AG09319 (cell line): ENCODE measurements around the gene MICAL1.

ENCODE experiments used
- DNase-seq: peaks from one replicate; pipeline ENCODE4 v3.0.0-alpha.2; 2010; ENCODE audit warnings: low read depth; ENCODE audit errors: extremely low read depth
- TF ChIP-seq, protein P1 (sequence below): IDR thresholded peaks from 2 replicates; pipeline ENCODE4 v1.5.1; 2011; ENCODE audit warnings: low read depth, mild to moderate bottlenecking, inconsistent platforms, low read length, moderate library complexity

The MICAL1 gene

DNA sequence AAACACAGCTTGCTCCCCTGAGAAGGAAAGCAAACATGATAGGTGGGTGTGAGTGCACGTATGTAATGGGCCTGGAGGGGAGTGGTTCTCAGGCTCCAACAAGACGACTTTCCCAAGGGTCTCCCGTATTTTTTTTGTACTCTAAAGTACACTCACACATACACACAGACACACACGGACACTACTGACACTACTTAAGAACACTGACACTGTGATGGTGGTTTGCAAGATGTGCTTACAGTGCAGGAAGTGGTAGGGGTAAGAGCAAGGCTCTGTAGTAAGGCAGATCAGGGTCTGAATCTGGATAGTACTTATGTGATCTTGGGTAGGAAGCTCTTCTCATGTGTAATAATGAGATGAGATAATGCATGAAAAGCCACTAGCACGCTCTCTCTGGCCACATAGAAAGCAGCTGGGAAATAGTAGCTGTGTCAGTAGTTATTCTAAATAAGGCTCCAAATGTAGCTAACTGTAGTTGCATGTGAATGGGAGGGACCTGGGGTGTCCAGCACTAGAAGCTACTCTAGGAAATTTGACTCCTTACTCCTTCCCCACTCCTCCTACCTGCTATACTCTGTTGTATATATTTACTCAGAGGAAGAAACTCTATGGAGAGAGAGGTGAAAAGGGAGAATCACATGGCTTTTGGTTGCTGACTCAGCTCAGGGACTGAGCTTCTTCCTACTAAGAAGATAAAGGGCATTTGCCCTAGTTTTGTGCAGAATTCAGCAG, 35.8 kb upstream of the MICAL1 start:
- no peak for DNase-seq
- TF ChIP-seq, protein P1, sequence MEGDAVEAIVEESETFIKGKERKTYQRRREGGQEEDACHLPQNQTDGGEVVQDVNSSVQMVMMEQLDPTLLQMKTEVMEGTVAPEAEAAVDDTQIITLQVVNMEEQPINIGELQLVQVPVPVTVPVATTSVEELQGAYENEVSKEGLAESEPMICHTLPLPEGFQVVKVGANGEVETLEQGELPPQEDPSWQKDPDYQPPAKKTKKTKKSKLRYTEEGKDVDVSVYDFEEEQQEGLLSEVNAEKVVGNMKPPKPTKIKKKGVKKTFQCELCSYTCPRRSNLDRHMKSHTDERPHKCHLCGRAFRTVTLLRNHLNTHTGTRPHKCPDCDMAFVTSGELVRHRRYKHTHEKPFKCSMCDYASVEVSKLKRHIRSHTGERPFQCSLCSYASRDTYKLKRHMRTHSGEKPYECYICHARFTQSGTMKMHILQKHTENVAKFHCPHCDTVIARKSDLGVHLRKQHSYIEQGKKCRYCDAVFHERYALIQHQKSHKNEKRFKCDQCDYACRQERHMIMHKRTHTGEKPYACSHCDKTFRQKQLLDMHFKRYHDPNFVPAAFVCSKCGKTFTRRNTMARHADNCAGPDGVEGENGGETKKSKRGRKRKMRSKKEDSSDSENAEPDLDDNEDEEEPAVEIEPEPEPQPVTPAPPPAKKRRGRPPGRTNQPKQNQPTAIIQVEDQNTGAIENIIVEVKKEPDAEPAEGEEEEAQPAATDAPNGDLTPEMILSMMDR, result no peak

DNA sequence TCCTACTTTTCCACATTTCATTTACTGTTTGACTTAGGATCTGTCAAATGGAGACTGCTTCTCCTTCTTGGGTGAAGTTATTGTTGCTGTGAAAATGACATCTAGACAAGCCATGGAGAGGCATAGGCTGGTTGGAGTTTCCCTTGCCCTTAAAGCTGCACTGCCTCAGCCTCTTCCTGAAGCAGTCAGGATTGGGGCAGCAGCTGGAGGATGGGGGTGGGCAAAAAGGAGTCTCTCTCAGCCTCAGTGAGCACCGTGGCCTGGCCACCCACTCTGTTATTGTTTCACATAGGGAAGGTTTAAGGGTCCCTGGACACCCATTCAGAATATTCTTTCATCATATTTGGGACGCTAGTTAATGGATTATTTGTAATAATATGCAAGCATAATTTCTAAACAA, 35.1 kb upstream of the MICAL1 start:
- TF ChIP-seq, protein P1, result no peak
- DNase-seq, result no peak

DNA sequence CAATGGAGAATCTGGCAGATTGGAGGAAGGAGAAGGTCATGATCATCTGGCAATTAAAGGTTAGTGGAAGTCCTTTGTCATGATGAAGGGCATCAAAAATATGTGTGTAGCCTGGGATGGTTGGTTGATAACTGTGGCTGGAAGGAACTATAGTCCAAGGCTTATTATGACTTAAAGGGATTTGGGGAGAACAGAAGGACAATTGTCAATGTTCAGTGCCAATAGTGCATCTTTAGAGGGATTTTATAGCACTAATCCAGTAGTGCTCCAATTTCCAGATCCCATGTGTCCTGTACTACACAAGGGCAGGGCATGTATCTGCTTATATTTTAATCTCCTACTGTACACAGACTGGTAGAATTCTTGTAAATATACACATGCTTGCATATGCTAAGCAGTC, 32.4 kb upstream of the MICAL1 start:
- TF ChIP-seq, protein P1, result no peak
- DNase-seq, result no peak

DNA sequence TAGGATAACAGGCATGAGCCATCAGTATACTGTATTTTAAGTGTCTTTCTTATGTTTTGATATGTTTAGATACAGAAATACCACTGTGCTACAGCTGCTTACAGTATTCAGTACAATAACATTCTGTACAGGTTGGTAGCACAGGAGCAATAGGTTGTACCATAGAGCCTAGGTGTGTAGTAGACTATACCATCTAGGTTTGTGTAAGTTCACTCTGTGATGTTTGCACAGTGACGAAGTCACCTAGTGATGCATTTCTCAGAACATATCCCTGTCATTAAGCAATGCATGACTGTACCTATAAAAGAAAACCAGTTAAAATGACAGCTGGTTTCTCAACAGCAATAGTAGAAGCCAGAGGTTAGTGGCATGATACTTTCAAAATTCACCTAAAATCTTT, 30.5 kb upstream of the MICAL1 start:
- DNase-seq, result no peak
- TF ChIP-seq, protein P1, result no peak

DNA sequence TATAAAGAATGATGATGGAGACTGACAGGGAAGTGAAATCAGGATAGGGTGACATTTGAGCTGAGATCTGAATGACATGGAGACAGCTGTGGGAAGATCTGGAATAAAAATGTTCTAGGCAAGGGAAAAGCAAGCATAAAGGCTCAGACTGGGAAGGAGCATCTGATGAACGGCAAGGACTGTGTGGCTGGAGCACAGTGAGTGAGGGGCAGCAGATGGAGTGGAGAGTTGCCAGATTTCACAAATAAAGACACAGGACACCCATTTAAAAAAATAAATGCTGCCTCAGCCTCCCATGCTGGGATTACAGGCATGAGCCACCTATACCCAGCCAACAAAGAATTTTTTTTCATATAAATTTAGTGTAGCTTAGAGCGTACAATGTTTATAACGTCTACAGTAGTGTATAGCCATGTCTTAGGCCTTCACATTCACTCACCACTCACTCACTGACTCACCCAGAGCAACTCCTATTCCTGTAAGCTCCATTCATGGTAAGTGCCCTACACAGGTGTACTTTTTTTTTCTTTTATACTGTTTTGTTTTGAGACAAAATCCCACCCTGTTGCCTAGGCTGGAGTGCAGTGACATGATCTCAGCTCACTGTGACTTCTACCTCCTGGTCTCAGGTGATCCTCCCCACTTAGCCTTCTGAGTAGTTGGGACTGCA, 29.8 kb upstream of the MICAL1 start:
- DNase-seq, result no peak
- TF ChIP-seq, protein P1, result no peak

DNA sequence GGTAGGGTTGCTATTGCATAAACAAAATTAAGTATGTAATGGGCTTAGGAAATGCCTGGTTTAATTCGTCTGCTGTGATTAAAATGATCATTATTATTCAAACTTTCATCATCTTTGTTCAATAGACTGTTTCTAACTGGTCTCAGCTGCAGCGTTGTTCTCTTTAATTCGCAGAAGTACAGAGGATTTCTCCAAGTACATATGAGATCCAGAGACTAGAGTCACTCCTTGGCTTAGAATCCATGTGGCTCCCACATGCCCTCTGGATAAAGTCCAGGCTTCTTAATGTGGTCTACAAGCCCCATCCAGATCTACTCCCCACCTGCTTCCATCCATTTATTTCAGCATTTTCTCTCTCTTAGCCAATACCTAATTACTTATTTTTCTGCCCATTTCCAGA, 28.6 kb upstream of the MICAL1 start:
- no peak for DNase-seq
- TF ChIP-seq, protein P1, result no peak

DNA sequence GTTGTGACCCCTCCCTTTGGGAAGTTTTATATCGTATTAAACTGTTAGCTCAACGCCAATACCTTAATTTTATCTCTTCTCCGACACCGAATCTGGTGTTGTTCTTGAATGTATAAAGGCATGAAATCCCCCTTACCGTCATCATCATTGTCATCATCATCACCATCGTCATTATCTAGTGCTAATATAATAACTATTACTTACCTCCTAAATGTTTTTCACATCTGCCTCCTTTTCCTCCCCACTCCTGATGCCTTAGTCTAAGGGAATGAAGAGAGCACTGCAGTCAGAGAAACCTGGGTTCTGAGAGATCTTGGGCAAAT, 28.1 kb upstream of the MICAL1 start:
- DNase-seq, result no peak
- TF ChIP-seq, protein P1, result no peak
